GM23338 (cell line): ENCODE data around the gene MAN2B2. TPM values are rescaled to one million over a fixed set of nuclear protein-coding genes. Genes with fewer than 3 reads are reported as not detected.

Source experiments
- ATAC-seq: fragments of 200-7000 bp; cut with Tn5 transposase; 3 replicates; pipeline ENCODE4 v1.9.1; 2020
- DNase-seq: peaks from one replicate; pipeline ENCODE4 v3.0.0-alpha.2; 2015; ENCODE audit warnings: low spot score
- H2AFZ ChIP-seq: fragments of 200-600 bp; sonication (generic); 2 replicates; pipeline ENCODE4 v1.8.0; 2016; ENCODE audit warnings: antibody characterized with exemption, mild to moderate bottlenecking, moderate library complexity
- H3F3A ChIP-seq: fragments of 200-600 bp; sonication (generic); replicated peaks from 2 replicates; pipeline ENCODE4 v1.8.0; 2017; ENCODE audit warnings: antibody characterized with exemption, mixed run types, low read depth
- H3K27ac ChIP-seq: fragments of 200-600 bp; sonication (generic); 2 replicates; pipeline ENCODE4 v1.6.1; 2016; ENCODE audit warnings: low read depth
- H3K27me3 ChIP-seq: fragments of 200-600 bp; sonication (generic); 2 replicates; pipeline ENCODE4 v1.8.0; 2016; ENCODE audit warnings: mild to moderate bottlenecking, mixed run types, moderate library complexity; ENCODE audit not compliant: insufficient read depth
- H3K36me3 ChIP-seq: fragments of 200-600 bp; sonication (generic); 2 replicates; pipeline ENCODE4 v1.8.0; 2016; ENCODE audit warnings: mild to moderate bottlenecking; ENCODE audit not compliant: insufficient read depth
- H3K4me1 ChIP-seq: fragments of 200-600 bp; sonication (generic); 2 replicates; pipeline ENCODE4 v1.8.0; 2016; ENCODE audit warnings: mild to moderate bottlenecking, moderate library complexity; ENCODE audit not compliant: insufficient read depth
- H3K4me2 ChIP-seq: fragments of 200-600 bp; sonication (generic); 2 replicates; pipeline ENCODE4 v1.7.1; 2017; ENCODE audit warnings: mixed run types
- H3K4me3 ChIP-seq: fragments of 200-600 bp; sonication (generic); 2 replicates; pipeline ENCODE4 v1.6.1; 2016; ENCODE audit warnings: mixed run types
- H3K79me2 ChIP-seq: fragments of 200-600 bp; sonication (generic); replicated peaks from 2 replicates; pipeline ENCODE4 v1.8.0; 2017; ENCODE audit warnings: mild to moderate bottlenecking; ENCODE audit not compliant: insufficient read depth
- H3K9me2 ChIP-seq: fragments of 200-600 bp; sonication (generic); 2 replicates; pipeline ENCODE4 v1.8.0; 2017; ENCODE audit not compliant: insufficient read depth
- H4K20me1 ChIP-seq: fragments of 200-600 bp; sonication (generic); replicated peaks from 2 replicates; pipeline ENCODE4 v1.8.0; 2017; ENCODE audit warnings: mild to moderate bottlenecking; ENCODE audit not compliant: insufficient read depth
- H3K27ac Mint-ChIP-seq: 2 replicates; pipeline ENCODE4 v1.8.0; 2020; ENCODE audit warnings: inconsistent platforms, mild to moderate bottlenecking, moderate library complexity, mixed read lengths
- H3K27me3 Mint-ChIP-seq: 3 replicates; pipeline ENCODE4 v1.8.0; 2022; ENCODE audit warnings: low read depth, mild to moderate bottlenecking, moderate library complexity, mixed read lengths, inconsistent platforms; ENCODE audit not compliant: insufficient read depth, poor library complexity
- H3K36me3 Mint-ChIP-seq: 3 replicates; pipeline ENCODE4 v1.8.0; 2021; ENCODE audit warnings: low read depth, mild to moderate bottlenecking, inconsistent platforms, moderate library complexity, mixed read lengths
- H3K4me1 Mint-ChIP-seq: 3 replicates; pipeline ENCODE4 v1.8.0; 2020; ENCODE audit warnings: mild to moderate bottlenecking, inconsistent platforms, mixed read lengths
- H3K4me3 Mint-ChIP-seq: 3 replicates; pipeline ENCODE4 v1.8.0; 2021; ENCODE audit warnings: moderate library complexity, mild to moderate bottlenecking, inconsistent platforms, mixed read lengths
- H3K9me3 Mint-ChIP-seq: 3 replicates; pipeline ENCODE4 v1.8.0; 2020; ENCODE audit warnings: moderate library complexity, mild to moderate bottlenecking, inconsistent platforms, mixed read lengths
- CREB1 ChIP-seq: fragments of 250-450 bp; sonication (Bioruptor Pico); IDR thresholded peaks from 2 replicates; pipeline ENCODE4 v1.5.0; 2020; ENCODE audit warnings: low read depth, mild to moderate bottlenecking, moderate library complexity
- CTCF ChIP-seq, 2 experiments: fragments of 200-600 bp in 1 of 2; sonication (generic) in 1 of 2; conservative IDR thresholded peaks; 2 replicates each; pipeline versions ENCODE4 v1.5.1 to v1.6.1; 2016 to 2017; ENCODE audit warnings: antibody characterized with exemption in 2 of 2, low read depth in 2 of 2, mild to moderate bottlenecking in 2 of 2, moderate library complexity in 1 of 2
- ETS1 ChIP-seq: IDR thresholded peaks from 2 replicates; pipeline ENCODE4 v1.6.1; 2016; ENCODE audit warnings: antibody characterized with exemption
- EZH2 ChIP-seq: fragments of 200-600 bp; sonication (generic); IDR thresholded peaks from one replicate; pipeline ENCODE4 v1.8.0; 2017; ENCODE audit warnings: antibody characterized with exemption, mild to moderate bottlenecking, low read depth; ENCODE audit not compliant: unreplicated experiment
- EZH2phosphoT487 ChIP-seq: fragments of 200-600 bp; sonication (generic); IDR thresholded peaks from one replicate; pipeline ENCODE4 v1.8.1; 2018; ENCODE audit warnings: antibody characterized with exemption; ENCODE audit not compliant: unreplicated experiment
- JUNB ChIP-seq: IDR thresholded peaks from one replicate; pipeline ENCODE4 v1.6.1; 2016; ENCODE audit warnings: antibody characterized with exemption; ENCODE audit not compliant: unreplicated experiment
- NANOG ChIP-seq: IDR thresholded peaks from 2 replicates; pipeline ENCODE4 v1.6.1; 2016; ENCODE audit warnings: antibody characterized with exemption, borderline replicate concordance
- POLR2AphosphoS5 ChIP-seq: IDR thresholded peaks from 2 replicates; pipeline ENCODE4 v1.6.1; 2016; ENCODE audit warnings: antibody characterized with exemption, low read depth
- REST ChIP-seq: IDR thresholded peaks from one replicate; pipeline ENCODE4 v1.6.1; 2018; ENCODE audit warnings: antibody characterized with exemption; ENCODE audit not compliant: unreplicated experiment
- STAT1 ChIP-seq: IDR thresholded peaks from one replicate; pipeline ENCODE4 v1.6.1; 2016; ENCODE audit warnings: antibody characterized with exemption; ENCODE audit not compliant: unreplicated experiment
- ZNF114 ChIP-seq: fragments of 250-450 bp; sonication (Bioruptor Pico); IDR thresholded peaks from 2 replicates; pipeline ENCODE4 v1.5.0; 2020; ENCODE audit warnings: mild to moderate bottlenecking, moderate library complexity
- ZNF331 ChIP-seq: fragments of 250-450 bp; sonication (Bioruptor Pico); IDR thresholded peaks from 2 replicates; pipeline ENCODE4 v1.5.0; 2020; ENCODE audit warnings: low read depth, mild to moderate bottlenecking, moderate library complexity
- ZNF462 ChIP-seq: fragments of 250-450 bp; sonication (Bioruptor Pico); IDR thresholded peaks from 2 replicates; pipeline ENCODE4 v1.5.0; 2020; ENCODE audit warnings: mild to moderate bottlenecking, moderate library complexity
- polyA plus RNA-seq: library from polyadenylated mRNA; unstranded; fragments of >200 nt; fragmentation: Nextera tagmentation; extraction: Ambion mirVana; gene quantifications from 2 replicates; pipeline ENCODE4 v1.2.1, GENCODE V29; 2016
- total RNA-seq: library from RNA; depleted of rRNA; stranded (reverse); fragments of >200 nt; shearing (Covaris generic); gene quantifications from 2 replicates; pipeline ENCODE4 v1.2.3, GENCODE V29; 2014

The MAN2B2 gene
- total and polyA plus RNA-seq, 2 experiments from 2014 or later: 1.6 to 6.9 TPM

GRCh38 chr4:6550821-6551220 lies 24.2 kb upstream of the MAN2B2 start:
- Mint-ChIP-seq H3K36me3 (no peaks in the 10 kb centered on the region), H3K4me1 (peaks cover 4% of the 10 kb centered on the region; the same call in 2 of the 3 replicates), H3K27me3 (peaks cover 18% of the 10 kb centered on the region), H3K9me3 (peaks cover 9% of the 10 kb centered on the region; the same call in 2 of the 3 replicates), H3K4me3 (no peak overlapping the region), H3K27ac (no peak overlapping the region)
- no peaks in the 10 kb centered on the region for H3K9me2 ChIP-seq
- no peaks in the 10 kb centered on the region for H4K20me1 ChIP-seq
- DNase-seq (no peak), ATAC-seq (no peak)
- no peak overlapping the region for H3K27ac ChIP-seq
- no peak overlapping the region for H3K4me2 ChIP-seq
- no peaks in the 10 kb centered on the region for H3K27me3 ChIP-seq
- no peaks in the 10 kb centered on the region for H3K36me3 ChIP-seq
- no peaks in the 10 kb centered on the region for H3K4me1 ChIP-seq
- no peaks in the 10 kb centered on the region for H3K79me2 ChIP-seq
- TF ChIP-seq CREB1 (CRISPR knock-in tag): no peak
- no peak for TF ChIP-seq STAT1
- TF ChIP-seq ZNF331: no peak
- TF ChIP-seq ETS1: no peak
- TF ChIP-seq REST: no peak
- no peak for TF ChIP-seq CTCF (conservative IDR thresholded peaks at IDR 0.05; ENCODE audit: low read depth in 2 of 2)
- TF ChIP-seq ZNF114 (CRISPR knock-in tag): no peak
- TF ChIP-seq EZH2phosphoT487: no peak
- TF ChIP-seq EZH2: no peak
- no peak for TF ChIP-seq NANOG
- no peak for TF ChIP-seq ZNF462
- TF ChIP-seq POLR2AphosphoS5: no peak
- TF ChIP-seq JUNB: no peak
- no peak overlapping the region for H3K4me3 ChIP-seq
- H2AFZ ChIP-seq: no peak overlapping the region
- no peaks in the 10 kb centered on the region for H3F3A ChIP-seq
